ENCODE data around the gene ANKRD33B. TPM values are rescaled to one million over a fixed set of nuclear protein-coding genes. Genes with fewer than 3 reads are reported as not detected.
A peak's percentile ranks its signal among the peaks of the same experiment; 100 is the strongest.

Gene ANKRD33B
- total and polyA plus RNA-seq, 5 donors, result 1.3 to 2.7 (median 2.3) TPM

GRCh38 chr5:10642367-10642766, 78.5 kb downstream of the ANKRD33B start:
- Histone ChIP-seq H3K4me1 (ENCODE audit: control insufficient read depth, insufficient read depth, low read length) (no peaks in the 10 kb centered on the region), H3K9me3 (ENCODE audit: control insufficient read depth, low read length) (peaks cover 4% of the 10 kb centered on the region), H3K4me3 (ENCODE audit: low read length) (no peak overlapping the region), H3K27me3 (ENCODE audit: control insufficient read depth, insufficient read depth) (no peaks in the 10 kb centered on the region), H3K27ac (ENCODE audit: low read length) (no peak overlapping the region)
- intact Hi-C loops (cut with DNase I), result no loop called here
- no peak for DNase-seq
- no peak for ATAC-seq
- 76% methylated on average over 7 of the region's 7 CpGs for WGBS

DNA sequence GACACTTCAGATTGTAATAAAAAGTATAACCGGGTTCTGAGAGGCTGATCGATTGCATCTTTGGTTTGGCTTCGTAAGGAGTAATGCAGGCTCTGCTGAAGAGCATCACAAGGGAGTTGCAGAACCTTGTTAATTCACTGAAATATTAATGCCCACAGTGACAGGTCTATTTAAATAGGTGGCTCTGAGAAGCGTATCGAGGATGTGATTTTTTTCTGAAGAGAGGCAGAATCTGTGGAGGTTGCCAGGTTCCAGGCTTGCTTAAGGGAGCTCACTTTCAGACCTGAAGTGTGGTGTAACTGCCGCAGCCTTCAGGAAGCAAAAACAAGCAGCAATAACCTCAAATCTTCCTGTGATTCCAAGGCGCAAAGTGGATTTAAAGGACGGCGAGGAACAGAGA, 80.3 kb downstream of the ANKRD33B start:
- DNase-seq (no peak), ATAC-seq (no peak)
- 79% methylated on average over 9 of the region's 9 CpGs for WGBS
- Histone ChIP-seq H3K9me3 (ENCODE audit: control insufficient read depth, low read length) (peaks cover 4% of the 10 kb centered on the region), H3K27me3 (ENCODE audit: control insufficient read depth, insufficient read depth) (no peaks in the 10 kb centered on the region), H3K4me1 (ENCODE audit: control insufficient read depth, insufficient read depth, low read length) (no peaks in the 10 kb centered on the region), H3K4me3 (ENCODE audit: low read length) (no peak overlapping the region), H3K27ac (ENCODE audit: low read length) (no peak overlapping the region)
- intact Hi-C loops (cut with DNase I), result no loop called here

DNA sequence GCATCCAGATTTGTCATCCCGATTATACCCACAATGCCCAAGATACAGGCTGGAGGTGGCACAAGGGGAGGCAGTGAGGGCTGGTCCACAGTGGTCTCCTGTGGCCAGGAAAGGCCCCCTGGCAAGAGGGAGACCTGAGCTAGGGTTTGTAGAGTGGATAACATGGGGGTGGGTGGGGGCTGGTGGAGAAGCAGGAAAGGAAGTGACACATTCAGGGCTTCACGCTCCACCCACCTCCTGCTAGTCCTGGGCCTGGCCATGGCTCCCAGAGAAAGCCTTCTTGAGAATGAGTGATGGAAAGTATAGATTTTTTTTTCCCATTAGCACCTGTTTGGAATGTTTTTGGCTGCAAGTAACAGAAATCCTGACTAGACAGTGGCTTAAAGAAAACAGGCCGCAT, 81.3 kb downstream of the ANKRD33B start:
- intact Hi-C loops (cut with DNase I), result no loop called here
- Histone ChIP-seq H3K9me3 (ENCODE audit: control insufficient read depth, low read length) (no peaks in the 10 kb centered on the region), H3K27ac (ENCODE audit: low read length) (no peak overlapping the region), H3K4me1 (ENCODE audit: control insufficient read depth, insufficient read depth, low read length) (no peaks in the 10 kb centered on the region), H3K27me3 (ENCODE audit: control insufficient read depth, insufficient read depth) (no peaks in the 10 kb centered on the region), H3K4me3 (ENCODE audit: low read length) (no peak overlapping the region)
- WGBS, result 95% methylated on average over 3 of the region's 3 CpGs
- no peak for DNase-seq
- peak; percentile 12 to 51 for ATAC-seq

DNA sequence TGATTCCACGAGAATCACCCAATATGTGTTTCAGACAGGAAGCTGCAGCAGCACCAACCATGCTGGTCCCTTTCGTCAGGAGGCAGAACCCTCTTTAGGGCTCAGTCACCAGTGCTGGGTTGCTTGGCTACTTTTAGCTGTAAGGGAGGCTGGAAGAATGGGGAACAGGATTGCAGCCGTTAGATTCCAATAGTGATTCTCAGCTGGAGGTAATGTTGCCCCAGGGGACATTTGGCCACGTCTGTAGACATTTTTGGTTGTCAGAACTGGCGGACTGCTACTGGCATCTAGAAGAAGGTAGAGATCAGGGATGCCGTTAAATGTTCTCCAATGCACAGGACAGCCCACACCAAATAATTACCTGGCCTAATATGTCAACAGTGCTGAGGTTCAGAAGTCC, 81.8 kb downstream of the ANKRD33B start:
- H3K27ac ChIP-seq (ENCODE audit: low read length), result no peak overlapping the region
- ATAC-seq (no peak), DNase-seq (no peak)
- H3K27me3 ChIP-seq (ENCODE audit: control insufficient read depth, insufficient read depth), result no peaks in the 10 kb centered on the region
- intact Hi-C loops (cut with DNase I), result no loop called here
- no peaks in the 10 kb centered on the region for H3K9me3 ChIP-seq (ENCODE audit: control insufficient read depth, low read length)
- H3K4me1 ChIP-seq (ENCODE audit: control insufficient read depth, insufficient read depth, low read length), result no peaks in the 10 kb centered on the region
- 80% methylated on average over 6 of the region's 6 CpGs for WGBS
- no peak overlapping the region for H3K4me3 ChIP-seq (ENCODE audit: low read length)

DNA sequence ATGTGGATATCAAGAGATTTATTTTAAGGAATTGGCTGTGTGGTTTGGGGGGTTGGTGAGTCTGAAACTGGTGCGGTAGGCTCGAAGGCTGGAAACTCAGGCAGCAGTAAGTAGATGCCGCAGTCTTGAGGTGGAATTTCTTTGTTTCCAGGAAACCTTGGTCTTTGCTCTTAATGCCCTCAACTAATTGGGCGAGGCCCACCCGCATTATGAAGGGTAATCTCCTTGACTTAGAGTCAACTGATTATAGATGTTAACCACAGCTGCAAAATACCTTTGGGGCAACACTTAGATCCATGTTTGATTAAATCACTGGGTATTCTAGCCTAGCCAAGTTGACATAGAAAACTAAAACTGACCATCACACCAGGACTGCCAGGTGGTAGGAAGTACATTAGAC, 83.8 kb downstream of the ANKRD33B start:
- no peaks in the 10 kb centered on the region for H3K27me3 ChIP-seq (ENCODE audit: control insufficient read depth, insufficient read depth)
- no peaks in the 10 kb centered on the region for H3K4me1 ChIP-seq (ENCODE audit: control insufficient read depth, insufficient read depth, low read length)
- WGBS, result 98% methylated on average over 5 of the region's 5 CpGs
- ATAC-seq, result no peak
- intact Hi-C loops (cut with DNase I), result no loop called here
- no peak overlapping the region for H3K27ac ChIP-seq (ENCODE audit: low read length)
- no peaks in the 10 kb centered on the region for H3K9me3 ChIP-seq (ENCODE audit: control insufficient read depth, low read length)
- DNase-seq, result no peak
- no peak overlapping the region for H3K4me3 ChIP-seq (ENCODE audit: low read length)

DNA sequence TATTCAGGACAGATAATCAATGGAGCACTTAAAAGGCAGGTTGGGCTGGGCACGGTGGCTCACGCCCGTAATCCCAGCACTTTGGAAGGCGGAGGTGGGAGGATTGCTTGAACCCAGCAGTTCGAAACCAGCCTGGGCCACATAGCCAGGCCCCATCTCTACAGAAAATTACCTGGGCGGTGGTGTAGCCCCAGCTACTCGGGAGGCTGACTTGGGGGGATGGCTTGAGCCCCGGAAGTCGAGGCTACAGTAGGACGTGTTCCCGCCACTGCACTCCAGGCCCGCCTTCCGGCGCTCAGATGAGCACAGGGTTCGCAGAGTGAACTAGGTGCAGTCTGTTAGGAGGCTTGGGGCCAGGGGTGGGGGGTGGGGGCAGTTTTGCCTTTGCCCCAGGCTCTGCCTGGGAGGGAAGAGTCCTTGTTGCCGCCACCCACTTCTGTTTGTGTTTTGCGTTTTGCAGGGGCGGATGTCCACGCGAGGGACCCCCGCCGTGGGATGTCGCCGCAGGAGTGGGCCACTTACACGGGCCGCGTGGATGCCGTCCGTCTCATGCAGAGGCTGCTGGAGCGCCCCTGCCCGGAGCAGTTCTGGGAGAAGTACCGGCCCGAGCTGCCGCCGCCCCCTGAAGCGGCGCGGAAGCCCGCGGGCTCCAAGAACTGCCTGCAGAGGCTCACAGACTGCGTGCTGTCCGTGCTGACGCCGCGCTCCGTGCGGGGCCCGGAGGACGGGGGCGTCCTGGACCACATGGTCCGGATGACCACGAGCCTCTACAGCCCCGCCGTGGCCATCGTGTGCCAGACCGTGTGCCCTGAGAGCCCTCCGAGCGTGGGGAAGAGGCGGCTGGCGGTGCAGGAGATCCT, 85.2 kb downstream of the ANKRD33B start:
- Histone ChIP-seq H3K4me3 (ENCODE audit: low read length) (no peak overlapping the region), H3K27ac (ENCODE audit: low read length) (no peak overlapping the region), H3K27me3 (ENCODE audit: control insufficient read depth, insufficient read depth) (no peaks in the 10 kb centered on the region), H3K9me3 (ENCODE audit: control insufficient read depth, low read length) (no peaks in the 10 kb centered on the region), H3K4me1 (ENCODE audit: control insufficient read depth, insufficient read depth, low read length) (peaks cover 3% of the 10 kb centered on the region)
- no peak for ATAC-seq
- intact Hi-C loops (cut with DNase I), result no loop called here
- DNase-seq, result no peak
- 67% methylated on average over 60 of the region's 60 CpGs for WGBS

GRCh38 chr5:10649666-10650380, 86.0 kb downstream of the ANKRD33B start:
- no peak overlapping the region for H3K4me3 ChIP-seq (ENCODE audit: low read length)
- no peaks in the 10 kb centered on the region for H3K27me3 ChIP-seq (ENCODE audit: control insufficient read depth, insufficient read depth)
- H3K9me3 ChIP-seq (ENCODE audit: control insufficient read depth, low read length), result no peaks in the 10 kb centered on the region
- ATAC-seq (peak in 1 of 2 donors; percentile 7), DNase-seq (no peak)
- intact Hi-C loops (cut with DNase I), result no loop called here
- H3K27ac ChIP-seq (ENCODE audit: low read length), result no peak overlapping the region
- WGBS, result 58% methylated on average over 68 of the region's 68 CpGs
- peaks cover 3% of the 10 kb centered on the region for H3K4me1 ChIP-seq (ENCODE audit: control insufficient read depth, insufficient read depth, low read length)

DNA sequence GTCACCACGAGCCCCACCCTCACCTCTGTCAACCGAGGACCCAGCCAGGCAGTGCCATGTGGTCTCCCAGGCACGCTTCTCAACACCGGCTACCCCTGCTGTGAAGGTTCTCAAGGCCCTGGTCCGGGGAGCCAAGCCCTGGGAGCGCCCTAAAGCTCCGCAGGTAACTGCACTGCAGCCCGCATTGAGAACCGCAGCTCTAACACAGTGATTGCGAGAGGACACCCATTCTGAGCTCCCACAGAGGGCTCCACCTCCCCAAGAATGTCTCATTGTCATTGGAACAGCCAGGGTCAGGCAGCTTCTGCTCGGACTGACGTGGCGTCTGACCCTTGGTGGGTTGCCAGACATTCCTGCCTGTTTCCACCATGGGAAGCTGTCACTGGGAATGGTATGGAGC, 88.3 kb downstream of the ANKRD33B start:
- Histone ChIP-seq H3K27ac (ENCODE audit: low read length) (no peak overlapping the region), H3K9me3 (ENCODE audit: control insufficient read depth, low read length) (no peaks in the 10 kb centered on the region), H3K27me3 (ENCODE audit: control insufficient read depth, insufficient read depth) (no peaks in the 10 kb centered on the region), H3K4me1 (ENCODE audit: control insufficient read depth, insufficient read depth, low read length) (peaks cover 3% of the 10 kb centered on the region), H3K4me3 (ENCODE audit: low read length) (no peak overlapping the region)
- intact Hi-C loops (cut with DNase I), result no loop called here
- ATAC-seq (peak in 1 of 2 donors; percentile 33), DNase-seq (no peak)
- 89% methylated on average over 13 of the region's 13 CpGs for WGBS

- no peaks in the 10 kb centered on the region for H3K27me3 ChIP-seq (ENCODE audit: control insufficient read depth, insufficient read depth)
- H3K4me3 ChIP-seq (ENCODE audit: low read length), result no peak overlapping the region
- 88% methylated on average over 8 of the region's 8 CpGs for WGBS
- DNase-seq, result no peak
- no peak for ATAC-seq
- H3K4me1 ChIP-seq (ENCODE audit: control insufficient read depth, insufficient read depth, low read length), result peaks cover 3% of the 10 kb centered on the region
- H3K9me3 ChIP-seq (ENCODE audit: control insufficient read depth, low read length), result no peaks in the 10 kb centered on the region
- H3K27ac ChIP-seq (ENCODE audit: low read length), result no peak overlapping the region
- intact Hi-C loops (cut with DNase I), result no loop called here
Measured at GRCh38 chr5:10652606-10653005, 88.7 kb downstream of the ANKRD33B start.

DNA sequence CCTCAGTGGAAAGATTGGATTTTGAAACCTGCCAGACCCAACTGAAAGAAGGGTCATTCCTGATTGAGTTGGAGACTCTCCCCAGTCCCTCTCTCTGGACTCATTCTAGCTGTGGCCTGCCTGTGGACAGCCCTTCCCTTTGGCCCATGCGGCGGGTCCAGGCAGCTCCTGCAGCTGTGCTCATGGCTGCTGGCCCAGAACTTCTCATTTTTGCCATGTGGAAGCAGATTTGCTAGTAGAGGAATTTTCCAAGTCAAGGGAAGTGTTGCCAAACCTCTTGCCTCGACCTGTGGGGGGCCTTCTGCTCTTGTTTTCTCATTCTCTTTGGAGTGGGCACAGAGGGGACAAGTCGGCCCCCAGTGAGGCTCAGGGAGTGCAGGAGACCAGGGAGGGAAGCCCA, 89.2 kb downstream of the ANKRD33B start:
- intact Hi-C loops (cut with DNase I), result no loop called here
- DNase-seq, result peak; percentile 81 to 92 (median 87)
- Histone ChIP-seq H3K4me3 (ENCODE audit: low read length) (no peak overlapping the region), H3K27ac (ENCODE audit: low read length) (no peak overlapping the region), H3K9me3 (ENCODE audit: control insufficient read depth, low read length) (no peaks in the 10 kb centered on the region), H3K4me1 (ENCODE audit: control insufficient read depth, insufficient read depth, low read length) (peaks cover 3% of the 10 kb centered on the region), H3K27me3 (ENCODE audit: control insufficient read depth, insufficient read depth) (no peaks in the 10 kb centered on the region)
- WGBS, result 51% methylated on average over 4 of the region's 4 CpGs
- peak; percentile 79 to 90 for ATAC-seq

DNA sequence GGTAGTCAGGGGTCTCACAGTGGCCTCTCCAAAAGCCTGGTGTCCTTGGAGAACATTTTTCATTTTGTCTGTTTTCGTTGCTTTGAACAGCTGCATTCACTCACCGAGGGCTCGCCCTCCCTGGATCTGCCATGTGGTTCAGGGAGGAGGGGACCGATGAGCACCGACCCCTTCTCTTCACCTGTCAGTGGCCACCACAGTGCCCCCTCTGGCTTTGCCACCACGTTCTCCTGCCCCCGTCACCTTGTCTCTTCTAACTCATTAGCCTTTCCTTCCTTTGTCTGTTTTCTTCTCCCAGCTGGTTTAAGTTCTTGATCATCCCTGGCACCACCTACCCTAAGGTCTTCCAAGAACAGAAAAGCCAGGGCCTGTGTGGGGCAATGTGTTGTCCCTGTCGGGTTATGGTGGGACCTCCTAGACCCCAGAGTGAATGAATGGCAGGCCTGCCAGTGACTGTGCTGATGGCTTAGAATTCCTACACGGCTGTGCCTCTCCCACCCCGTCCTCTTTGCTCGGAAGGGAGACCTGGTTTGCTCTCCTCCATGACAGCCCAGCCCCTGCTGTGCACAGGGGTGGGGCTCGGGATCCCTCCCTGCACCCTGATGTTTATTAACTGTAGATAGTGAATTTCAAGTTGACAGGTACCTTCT, 90.0 kb downstream of the ANKRD33B start:
- DNase-seq (no peak), ATAC-seq (no peak)
- 73% methylated on average over 12 of the region's 12 CpGs for WGBS
- intact Hi-C loops (cut with DNase I), result no loop called here
- H3K27me3 ChIP-seq (ENCODE audit: control insufficient read depth, insufficient read depth), result no peaks in the 10 kb centered on the region
- peaks cover 3% of the 10 kb centered on the region for H3K4me1 ChIP-seq (ENCODE audit: control insufficient read depth, insufficient read depth, low read length)
- no peak overlapping the region for H3K27ac ChIP-seq (ENCODE audit: low read length)
- H3K4me3 ChIP-seq (ENCODE audit: low read length), result no peak overlapping the region
- H3K9me3 ChIP-seq (ENCODE audit: control insufficient read depth, low read length), result no peaks in the 10 kb centered on the region
